Measurements from ENCODE around the gene ZNF723.
"Not testable (repeated sequence)": the region's sequence is repeated elsewhere in the genome, so short reads cannot be mapped to it uniquely, and the experiment has no call there.

Gene ZNF723

DNA sequence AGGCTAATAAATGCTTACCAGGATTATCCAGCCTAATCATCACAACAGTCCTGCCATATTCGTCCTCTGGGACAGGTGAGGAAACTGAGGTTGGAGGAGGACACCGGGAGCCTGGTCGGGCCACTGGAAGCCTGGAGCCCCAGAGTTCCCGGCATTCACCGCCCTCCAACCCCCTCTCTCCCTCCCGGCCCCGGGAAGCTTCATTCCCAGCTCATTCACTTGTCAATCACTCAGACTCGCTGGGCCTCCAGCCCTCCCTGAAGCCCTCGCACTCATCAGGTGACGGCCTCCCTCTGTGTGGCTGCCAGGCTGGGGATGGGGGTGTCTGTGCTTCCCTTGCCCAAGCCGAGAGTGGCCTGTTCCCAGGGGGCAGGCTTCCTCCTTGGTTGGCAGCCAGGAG lies 25.7 kb upstream of the ZNF723 start:
- no peaks in the 10 kb centered on the region for H3K79me2 ChIP-seq (ENCODE audit: low read length)
- no peak overlapping the region for H3K27ac ChIP-seq (ENCODE audit: low read length)
- no peaks in the 10 kb centered on the region for H3K4me1 ChIP-seq (ENCODE audit: low read length)
- H3K27me3 ChIP-seq (ENCODE audit: low read depth, low read length) = no peaks in the 10 kb centered on the region
- H3K9me3 ChIP-seq (ENCODE audit: insufficient read depth, low read length) = 0 out of 2 replicates have a peak, but pooled peaks cover 3% of the 10 kb centered on the region
- H3K4me2 ChIP-seq (ENCODE audit: low read length) = no peak overlapping the region
- TF ChIP-seq, protein P1, sequence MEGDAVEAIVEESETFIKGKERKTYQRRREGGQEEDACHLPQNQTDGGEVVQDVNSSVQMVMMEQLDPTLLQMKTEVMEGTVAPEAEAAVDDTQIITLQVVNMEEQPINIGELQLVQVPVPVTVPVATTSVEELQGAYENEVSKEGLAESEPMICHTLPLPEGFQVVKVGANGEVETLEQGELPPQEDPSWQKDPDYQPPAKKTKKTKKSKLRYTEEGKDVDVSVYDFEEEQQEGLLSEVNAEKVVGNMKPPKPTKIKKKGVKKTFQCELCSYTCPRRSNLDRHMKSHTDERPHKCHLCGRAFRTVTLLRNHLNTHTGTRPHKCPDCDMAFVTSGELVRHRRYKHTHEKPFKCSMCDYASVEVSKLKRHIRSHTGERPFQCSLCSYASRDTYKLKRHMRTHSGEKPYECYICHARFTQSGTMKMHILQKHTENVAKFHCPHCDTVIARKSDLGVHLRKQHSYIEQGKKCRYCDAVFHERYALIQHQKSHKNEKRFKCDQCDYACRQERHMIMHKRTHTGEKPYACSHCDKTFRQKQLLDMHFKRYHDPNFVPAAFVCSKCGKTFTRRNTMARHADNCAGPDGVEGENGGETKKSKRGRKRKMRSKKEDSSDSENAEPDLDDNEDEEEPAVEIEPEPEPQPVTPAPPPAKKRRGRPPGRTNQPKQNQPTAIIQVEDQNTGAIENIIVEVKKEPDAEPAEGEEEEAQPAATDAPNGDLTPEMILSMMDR (IDR thresholded peaks at IDR 0.05; ENCODE audit: low read depth, low read length) = no peak
- no peak for TF ChIP-seq EZH2phosphoT487 (IDR thresholded peaks at IDR 0.05; ENCODE audit: low read depth)
- no peak overlapping the region for H3K4me3 ChIP-seq (ENCODE audit: low read length)
- H3K36me3 ChIP-seq (replicated peaks; ENCODE audit: low read depth, low read length) = no peaks in the 10 kb centered on the region
- no peaks in the 10 kb centered on the region for H4K20me1 ChIP-seq (ENCODE audit: insufficient read depth, low read length)
- H3K9ac ChIP-seq (ENCODE audit: low read length) = no peak overlapping the region
- H2AFZ ChIP-seq (ENCODE audit: low read depth, low read length) = no peak overlapping the region

DNA sequence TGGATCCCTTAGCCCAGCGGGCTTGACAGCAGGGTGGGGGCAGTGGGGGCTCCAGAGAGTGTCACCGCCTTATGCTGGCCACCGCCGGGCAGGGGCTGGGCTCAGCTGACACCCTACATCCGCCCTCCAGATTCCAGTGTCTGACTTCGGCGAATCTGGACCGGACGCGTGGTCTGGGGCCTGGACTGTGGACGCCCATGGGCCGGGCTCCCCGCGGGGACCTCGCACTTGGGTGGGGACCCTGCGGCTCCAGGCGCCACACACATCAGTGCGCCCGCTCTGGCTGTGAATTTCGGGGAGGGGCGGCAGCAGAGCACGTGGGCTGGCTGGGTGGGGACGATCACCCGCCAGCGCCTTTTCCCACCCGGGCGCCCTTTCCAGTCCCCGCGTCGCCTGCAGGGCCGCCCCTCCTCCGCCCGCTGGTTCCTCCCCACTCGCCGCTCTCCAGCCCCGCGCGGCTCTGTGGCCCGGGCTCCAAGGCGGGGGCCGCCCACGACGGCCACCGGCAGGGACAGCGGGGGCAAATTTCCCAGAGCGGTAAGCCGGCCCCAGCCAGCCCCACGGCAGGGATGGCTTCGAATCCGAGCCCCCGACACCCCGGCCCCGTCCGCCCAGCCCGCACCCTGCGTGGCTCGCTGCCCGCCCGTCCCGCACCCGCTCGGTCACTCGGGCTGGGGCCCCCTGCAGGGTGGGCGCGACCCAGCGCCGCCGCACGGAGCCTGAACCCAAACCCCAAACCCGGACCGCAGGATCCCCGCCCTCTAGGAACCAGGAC lies 24.8 kb upstream of the ZNF723 start:
- Histone ChIP-seq H3K79me2 (ENCODE audit: low read length) (no peaks in the 10 kb centered on the region), H3K27ac (ENCODE audit: low read length) (no peak overlapping the region), H4K20me1 (ENCODE audit: insufficient read depth, low read length) (no peaks in the 10 kb centered on the region), H3K9me3 (ENCODE audit: insufficient read depth, low read length) (0 out of 2 replicates have a peak, but pooled peaks cover 3% of the 10 kb centered on the region), H3K4me3 (ENCODE audit: low read length) (no peak overlapping the region), H3K27me3 (ENCODE audit: low read depth, low read length) (no peaks in the 10 kb centered on the region), H3K4me1 (ENCODE audit: low read length) (no peaks in the 10 kb centered on the region), H2AFZ (ENCODE audit: low read depth, low read length) (no peak overlapping the region), H3K36me3 (replicated peaks; ENCODE audit: low read depth, low read length) (no peaks in the 10 kb centered on the region), H3K9ac (ENCODE audit: low read length) (no peak overlapping the region), H3K4me2 (ENCODE audit: low read length) (no peak overlapping the region)
- no peak for TF ChIP-seq EZH2phosphoT487 (IDR thresholded peaks at IDR 0.05; ENCODE audit: low read depth)
- TF ChIP-seq, protein P1 (IDR thresholded peaks at IDR 0.05; ENCODE audit: low read depth, low read length) = no peak

DNA sequence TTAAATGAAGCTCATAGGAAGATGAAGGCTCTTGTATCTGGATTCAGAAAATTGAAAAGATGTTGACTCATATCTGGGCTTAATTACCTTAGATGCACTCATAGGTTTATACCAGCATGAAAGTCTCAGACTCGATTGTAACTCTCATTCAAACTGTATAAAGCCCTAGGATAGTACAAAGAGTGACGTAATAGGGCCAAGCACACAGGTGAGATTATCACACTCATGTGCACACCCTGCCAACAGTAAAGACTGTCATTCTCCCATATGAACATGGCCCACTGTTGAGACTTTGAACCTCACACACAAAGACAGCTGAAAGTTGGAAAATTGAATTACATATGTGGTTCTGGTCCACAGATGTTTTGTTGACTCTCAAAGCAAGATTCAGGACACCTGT lies 18.0 kb upstream of the ZNF723 start:
- Histone ChIP-seq H4K20me1 (ENCODE audit: insufficient read depth, low read length) (no peaks in the 10 kb centered on the region), H3K36me3 (replicated peaks; ENCODE audit: low read depth, low read length) (no peaks in the 10 kb centered on the region), H2AFZ (ENCODE audit: low read depth, low read length) (no peak overlapping the region), H3K4me3 (ENCODE audit: low read length) (no peak overlapping the region), H3K9ac (ENCODE audit: low read length) (no peak overlapping the region), H3K27ac (ENCODE audit: low read length) (no peak overlapping the region), H3K9me3 (ENCODE audit: insufficient read depth, low read length) (0 out of 2 replicates have a peak, but pooled peaks cover 11% of the 10 kb centered on the region), H3K79me2 (ENCODE audit: low read length) (no peaks in the 10 kb centered on the region), H3K4me2 (ENCODE audit: low read length) (no peak overlapping the region), H3K4me1 (ENCODE audit: low read length) (no peaks in the 10 kb centered on the region), H3K27me3 (ENCODE audit: low read depth, low read length) (no peaks in the 10 kb centered on the region)
- TF ChIP-seq, protein P1 (IDR thresholded peaks at IDR 0.05; ENCODE audit: low read depth, low read length) = no peak
- no peak for TF ChIP-seq EZH2phosphoT487 (IDR thresholded peaks at IDR 0.05; ENCODE audit: low read depth)

DNA sequence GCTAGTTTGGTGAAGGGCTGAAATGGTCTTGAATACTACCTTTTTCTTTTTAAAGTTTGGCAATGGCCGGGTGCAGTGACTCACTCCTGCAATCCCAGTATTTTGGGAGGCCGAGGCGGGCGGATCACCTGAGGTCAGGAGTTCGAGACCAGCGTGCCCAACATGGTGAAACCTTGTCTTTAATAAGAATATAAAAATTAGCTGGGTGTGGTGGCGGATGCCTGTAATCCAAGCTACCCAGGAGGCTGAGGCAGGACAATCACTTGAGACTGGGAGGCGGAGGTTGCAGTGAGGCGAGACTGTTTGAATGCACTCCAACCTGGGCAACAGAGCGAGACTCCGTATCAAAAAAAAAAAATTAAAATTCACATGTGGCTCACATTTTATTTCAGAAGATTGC lies 880 bp upstream of the ZNF723 start:
- Histone ChIP-seq H3K9me3 (ENCODE audit: insufficient read depth, low read length) (no peaks in the 10 kb centered on the region), H3K4me3 (ENCODE audit: low read length) (no peak overlapping the region), H3K27me3 (ENCODE audit: low read depth, low read length) (no peaks in the 10 kb centered on the region), H4K20me1 (ENCODE audit: insufficient read depth, low read length) (no peaks in the 10 kb centered on the region), H3K4me1 (ENCODE audit: low read length) (no peaks in the 10 kb centered on the region), H3K79me2 (ENCODE audit: low read length) (no peaks in the 10 kb centered on the region), H3K36me3 (replicated peaks; ENCODE audit: low read depth, low read length) (no peaks in the 10 kb centered on the region), H3K4me2 (ENCODE audit: low read length) (no peak overlapping the region), H2AFZ (ENCODE audit: low read depth, low read length) (no peak overlapping the region), H3K9ac (ENCODE audit: low read length) (no peak overlapping the region), H3K27ac (ENCODE audit: low read length) (no peak overlapping the region)
- TF ChIP-seq EZH2phosphoT487 (IDR thresholded peaks at IDR 0.05; ENCODE audit: low read depth) = no peak
- TF ChIP-seq, protein P1 (IDR thresholded peaks at IDR 0.05; ENCODE audit: low read depth, low read length) = no peak

DNA sequence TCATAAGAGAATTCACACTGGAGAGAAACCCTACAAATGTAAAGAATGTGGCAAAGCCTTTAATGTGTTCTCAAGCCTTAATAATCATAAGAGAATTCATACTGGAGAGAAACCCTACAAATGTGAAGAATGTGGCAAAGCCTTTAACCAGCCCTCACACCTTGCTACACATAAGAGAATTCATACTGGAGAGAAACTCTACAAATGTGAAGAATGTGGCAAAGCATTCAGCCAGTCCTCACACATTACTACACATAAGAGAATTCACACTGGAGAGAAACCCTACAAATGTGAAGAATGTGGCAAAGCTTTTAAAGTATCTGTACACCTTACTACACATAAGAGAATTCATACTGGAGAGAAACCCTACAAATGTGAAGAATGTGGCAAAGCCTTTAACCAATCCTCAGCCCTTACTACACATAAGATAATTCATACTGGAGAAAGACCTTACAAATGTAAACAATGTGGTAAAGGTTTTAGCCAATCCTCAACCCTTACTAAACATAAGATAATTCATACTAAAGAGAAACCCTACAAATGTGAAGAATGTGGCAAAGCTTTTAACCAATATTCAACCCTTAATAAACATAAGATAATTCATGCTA lies 25.7 kb downstream of the ZNF723 start:
- not testable (repeated sequence) for H3K27me3 ChIP-seq (ENCODE audit: low read depth, low read length); H3K4me3 ChIP-seq (ENCODE audit: low read length); H3K27ac ChIP-seq (ENCODE audit: low read length); H3K4me2 ChIP-seq (ENCODE audit: low read length); H3K9ac ChIP-seq (ENCODE audit: low read length); H3K4me1 ChIP-seq (ENCODE audit: low read length); H3K79me2 ChIP-seq (ENCODE audit: low read length); H2AFZ ChIP-seq (ENCODE audit: low read depth, low read length); H4K20me1 ChIP-seq (ENCODE audit: insufficient read depth, low read length); H3K36me3 ChIP-seq (replicated peaks; ENCODE audit: low read depth, low read length)
- H3K9me3 ChIP-seq (ENCODE audit: insufficient read depth, low read length) = peaks cover 35% of the 10 kb centered on the region

Data from OCI-LY3 (cell line).